HUES64 (cell line): Measurements from ENCODE around the gene BDH1.

Experiments
- H3K27ac ChIP-seq: 2 replicates; pipeline ENCODE4 v1.7.0; 2013; ENCODE audit warnings: low read depth, low read length, inconsistent platforms
- H3K27me3 ChIP-seq: 2 replicates; pipeline ENCODE4 v1.6.1; 2013; ENCODE audit warnings: mild to moderate bottlenecking, low read length; ENCODE audit not compliant: insufficient read depth
- H3K36me3 ChIP-seq: 2 replicates; pipeline ENCODE4 v1.6.1; 2013; ENCODE audit warnings: mild to moderate bottlenecking, low read length; ENCODE audit not compliant: insufficient read depth
- H3K4me1 ChIP-seq: 2 replicates; pipeline ENCODE4 v1.6.1; 2013; ENCODE audit warnings: mild to moderate bottlenecking, low read length, moderate library complexity; ENCODE audit not compliant: insufficient read depth
- H3K4me3 ChIP-seq: 2 replicates; pipeline ENCODE4 v1.5.1; 2013; ENCODE audit warnings: mild to moderate bottlenecking, low read length, moderate library complexity
- H3K9ac ChIP-seq: 2 replicates; pipeline ENCODE4 v1.6.1; 2013; ENCODE audit warnings: mild to moderate bottlenecking, low read depth, low read length
- H3K9me3 ChIP-seq: 2 replicates; pipeline ENCODE4 v1.6.1; 2013; ENCODE audit warnings: low read depth, low read length; ENCODE audit not compliant: insufficient read depth
- WGBS: fragments of 150-250, 120-280 bp; methylation state at CpG from one replicate; pipeline ENCODE4 v1.1.7; 2013; ENCODE audit warnings: missing lambda C conversion rate; 5-methylcytosine and 5-hydroxymethylcytosine counted together

BDH1 gene

DNA sequence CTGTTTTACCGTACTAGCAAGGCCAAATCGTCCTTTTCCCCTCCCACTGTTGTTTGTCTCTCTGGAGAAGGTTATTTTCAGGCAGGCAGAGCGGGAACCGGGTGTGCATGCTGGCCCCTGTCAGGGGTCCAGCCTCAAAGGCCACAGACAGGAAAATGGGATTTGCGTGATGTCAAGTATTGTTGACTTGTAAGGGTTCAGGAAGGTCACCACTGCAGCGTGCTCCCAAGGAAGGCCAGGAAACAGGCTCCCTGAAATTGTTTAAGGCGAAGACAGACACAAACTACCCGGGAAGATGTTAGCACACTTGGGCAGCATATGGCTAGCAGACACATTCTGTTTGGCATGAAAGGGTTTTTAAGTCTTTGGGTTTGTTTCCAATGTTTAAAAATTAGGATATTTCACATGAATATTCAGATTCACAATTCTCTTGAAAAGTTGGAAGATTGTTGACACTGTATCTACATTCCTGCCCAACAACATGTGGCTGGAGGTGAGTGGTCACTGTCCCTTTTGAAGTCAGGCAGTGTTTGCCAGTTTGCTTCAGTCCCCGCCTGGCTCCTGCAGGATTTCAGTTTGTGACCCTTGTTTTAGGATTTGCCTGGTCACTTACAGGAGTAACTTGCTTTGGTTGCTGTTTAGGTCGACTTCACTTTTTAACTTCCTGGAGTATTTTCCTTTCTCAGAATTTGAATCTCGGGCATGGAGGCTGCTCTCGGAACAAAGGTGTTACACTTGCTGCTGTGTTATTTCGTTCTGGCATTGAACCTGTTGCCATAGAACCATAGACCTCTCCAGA lies 90.4 kb downstream of the BDH1 start:
- H3K9me3 ChIP-seq, result no peaks in the 10 kb centered on the region
- H3K9ac ChIP-seq, result no peak overlapping the region
- 71% methylated on average over 13 of the region's 13 CpGs for WGBS
- H3K4me1 ChIP-seq, result peaks cover 35% of the 10 kb centered on the region
- no peaks in the 10 kb centered on the region for H3K36me3 ChIP-seq
- H3K4me3 ChIP-seq, result no peak overlapping the region
- H3K27ac ChIP-seq, result no peak overlapping the region
- H3K27me3 ChIP-seq, result no peaks in the 10 kb centered on the region

DNA sequence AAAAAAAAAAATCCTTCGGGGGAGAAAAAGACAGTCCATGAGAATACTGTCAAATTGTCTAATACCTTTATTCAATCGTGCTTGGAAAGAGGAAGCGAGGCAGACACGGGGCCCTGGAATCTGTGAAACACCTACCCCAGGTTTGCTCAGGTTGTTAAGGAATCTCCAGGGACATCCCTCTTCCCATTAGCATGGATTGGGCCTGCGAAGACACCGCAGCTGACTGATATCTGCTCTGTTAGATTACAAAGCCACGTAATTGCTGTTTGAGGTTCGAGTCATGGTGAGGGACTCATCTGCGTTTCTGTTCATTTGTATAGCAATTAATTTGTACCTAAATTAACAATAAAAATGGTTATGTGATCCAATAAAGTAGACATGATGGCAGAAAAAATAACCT lies 91.0 kb downstream of the BDH1 start:
- H3K9me3 ChIP-seq, result no peaks in the 10 kb centered on the region
- H3K4me3 ChIP-seq, result no peak overlapping the region
- H3K36me3 ChIP-seq, result no peaks in the 10 kb centered on the region
- no peaks in the 10 kb centered on the region for H3K27me3 ChIP-seq
- no peak overlapping the region for H3K27ac ChIP-seq
- WGBS, result 69% methylated on average over 8 of the region's 9 CpGs
- H3K4me1 ChIP-seq, result peaks cover 34% of the 10 kb centered on the region
- H3K9ac ChIP-seq, result no peak overlapping the region

DNA sequence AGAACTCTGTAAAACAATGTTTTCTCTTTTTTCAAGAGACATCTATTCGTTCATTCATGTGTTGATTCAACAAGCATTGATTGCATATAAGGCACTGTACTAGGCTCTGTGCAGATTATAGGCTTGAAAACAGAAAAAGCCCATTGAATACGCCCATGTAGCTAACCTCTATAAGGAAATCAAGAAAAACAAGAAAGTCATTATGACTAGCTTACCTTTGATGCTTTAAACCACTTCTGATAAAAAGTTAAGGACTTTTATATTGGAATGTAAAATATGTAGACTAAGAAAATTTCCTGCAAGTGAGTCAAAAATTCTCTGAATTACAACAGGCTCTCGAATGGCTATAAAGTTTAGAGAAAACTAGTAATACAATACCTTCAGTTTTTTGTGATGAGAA lies 92.5 kb downstream of the BDH1 start:
- no peak overlapping the region for H3K4me3 ChIP-seq
- no peaks in the 10 kb centered on the region for H3K36me3 ChIP-seq
- H3K4me1 ChIP-seq, result peaks cover 26% of the 10 kb centered on the region
- 85% methylated on average over 3 of the region's 3 CpGs for WGBS
- H3K9ac ChIP-seq, result no peak overlapping the region
- no peaks in the 10 kb centered on the region for H3K27me3 ChIP-seq
- no peaks in the 10 kb centered on the region for H3K9me3 ChIP-seq
- no peak overlapping the region for H3K27ac ChIP-seq

DNA sequence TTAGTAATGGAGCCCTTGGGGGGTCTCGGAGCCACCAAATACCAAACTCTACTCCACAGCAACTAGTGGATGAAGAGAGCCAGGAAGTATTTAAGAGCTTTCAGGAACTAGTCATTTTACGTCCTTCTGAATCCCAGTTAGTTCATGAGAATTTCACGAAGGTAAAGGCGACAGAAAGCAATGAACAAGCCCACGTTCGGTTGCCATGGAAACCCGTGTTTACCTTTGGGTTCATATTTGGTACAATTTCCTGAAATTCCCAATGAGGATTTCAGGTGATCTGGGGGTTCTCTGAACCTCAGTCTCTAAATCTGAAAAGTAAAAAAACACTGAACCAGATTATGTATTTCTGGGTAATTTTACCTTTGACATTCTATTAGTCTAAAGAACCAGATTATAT lies 93.0 kb downstream of the BDH1 start:
- H3K9ac ChIP-seq, result no peak overlapping the region
- H3K4me1 ChIP-seq, result peaks cover 24% of the 10 kb centered on the region
- no peaks in the 10 kb centered on the region for H3K9me3 ChIP-seq
- no peaks in the 10 kb centered on the region for H3K36me3 ChIP-seq
- H3K27me3 ChIP-seq, result no peaks in the 10 kb centered on the region
- no peak overlapping the region for H3K4me3 ChIP-seq
- H3K27ac ChIP-seq, result no peak overlapping the region
- WGBS, result 89% methylated on average over 7 of the region's 7 CpGs

DNA sequence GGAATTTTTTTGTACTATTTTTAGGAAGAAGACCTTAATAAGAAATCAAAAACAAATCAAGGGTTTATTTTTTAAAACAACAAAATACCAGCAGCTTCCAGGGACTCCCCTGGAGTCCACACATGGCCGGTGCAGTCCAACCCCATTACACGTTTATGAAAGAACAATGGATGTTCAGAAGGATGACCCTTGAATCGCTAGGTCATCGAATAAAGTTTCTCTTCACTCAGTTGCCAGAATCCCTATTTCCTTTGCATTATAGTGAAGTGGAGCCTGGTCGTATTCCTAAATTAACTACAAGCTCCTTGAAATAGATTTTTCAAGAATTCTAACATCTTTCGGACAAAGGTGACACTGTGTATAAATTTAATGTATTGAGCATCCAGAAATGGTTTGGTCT lies 95.1 kb downstream of the BDH1 start:
- no peaks in the 10 kb centered on the region for H3K9me3 ChIP-seq
- H3K4me1 ChIP-seq, result peaks cover 15% of the 10 kb centered on the region
- no peak overlapping the region for H3K4me3 ChIP-seq
- H3K36me3 ChIP-seq, result no peaks in the 10 kb centered on the region
- no peak overlapping the region for H3K27ac ChIP-seq
- no peak overlapping the region for H3K9ac ChIP-seq
- 95% methylated on average over 6 of the region's 6 CpGs for WGBS
- peaks cover 7% of the 10 kb centered on the region for H3K27me3 ChIP-seq

DNA sequence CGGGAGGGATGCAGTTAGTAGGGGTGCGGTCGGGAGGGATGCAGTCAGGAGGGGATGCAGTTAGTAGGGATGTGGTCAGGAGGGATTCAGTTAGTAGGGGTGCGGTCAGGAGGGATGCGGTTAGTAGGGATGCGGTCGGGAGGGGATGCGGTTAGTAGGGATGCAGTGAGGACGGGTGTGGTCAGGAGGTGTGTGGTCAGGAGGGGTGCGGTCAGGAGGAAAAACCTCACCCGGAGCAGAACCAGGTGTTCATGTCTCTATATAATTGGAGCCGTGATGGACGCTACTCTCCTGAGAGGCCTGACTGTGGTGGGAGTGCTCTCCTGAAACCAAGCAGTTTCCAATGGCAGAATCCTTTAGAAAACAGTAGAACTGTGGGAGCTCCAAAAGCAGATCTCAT lies 95.8 kb downstream of the BDH1 start:
- Histone ChIP-seq H3K27ac (no peak overlapping the region), H3K27me3 (peaks cover 12% of the 10 kb centered on the region), H3K9ac (no peak overlapping the region), H3K36me3 (no peaks in the 10 kb centered on the region), H3K4me3 (no peak overlapping the region), H3K4me1 (peaks cover 11% of the 10 kb centered on the region), H3K9me3 (no peaks in the 10 kb centered on the region)
- WGBS, result 85% methylated on average over 11 of the region's 13 CpGs
